Stimulated activated CD4-positive, alpha-beta T cell treated with anti-CD3 and anti-CD28 coated beads, Interleukin-15, amount 100 ng/mL, for 48 hours (primary cell): ENCODE results near the gene RAD51B.

ENCODE experiments used
- DNase-seq, 2 donors: peaks; one replicate each; pipeline ENCODE4 v3.0.0-alpha.2; 2020; ENCODE audit warnings: low read depth in 2 of 2

Gene RAD51B

GRCh38 chr14:68594737-68595380, 775.3 kb downstream of the RAD51B start:
- no peak for DNase-seq

GRCh38 chr14:68596211-68596610, 776.6 kb downstream of the RAD51B start:
- no peak for DNase-seq

- no peak for DNase-seq
These were observed 777.1 kb downstream of the RAD51B start for GRCh38 chr14:68596701-68597100.

GRCh38 chr14:68598089-68598488, 778.5 kb downstream of the RAD51B start:
- DNase-seq, result no peak

- DNase-seq, result no peak
These were observed 779.3 kb downstream of the RAD51B start for GRCh38 chr14:68598621-68599447.

- DNase-seq, result no peak
These were observed 780.5 kb downstream of the RAD51B start for GRCh38 chr14:68599896-68600610.

- no peak for DNase-seq
These were observed 782.9 kb downstream of the RAD51B start for GRCh38 chr14:68602507-68602906.

GRCh38 chr14:68603533-68604360, 784.2 kb downstream of the RAD51B start:
- no peak for DNase-seq

GRCh38 chr14:68604361-68604730, 784.8 kb downstream of the RAD51B start:
- no peak for DNase-seq

- no peak for DNase-seq
These were observed 785.2 kb downstream of the RAD51B start for GRCh38 chr14:68604822-68605221.

- no peak for DNase-seq
These were observed 786.6 kb downstream of the RAD51B start for GRCh38 chr14:68606176-68606575.

GRCh38 chr14:68606644-68607043, 787.1 kb downstream of the RAD51B start:
- DNase-seq, result no peak

GRCh38 chr14:68607081-68607866, 787.7 kb downstream of the RAD51B start:
- no peak for DNase-seq

- DNase-seq, result no peak
These were observed 788.4 kb downstream of the RAD51B start for GRCh38 chr14:68607867-68608573.

- no peak for DNase-seq
These were observed 789.0 kb downstream of the RAD51B start for GRCh38 chr14:68608574-68608962.

- no peak for DNase-seq
These were observed 789.4 kb downstream of the RAD51B start for GRCh38 chr14:68609012-68609411.

- DNase-seq, result no peak
These were observed 790.7 kb downstream of the RAD51B start for GRCh38 chr14:68610251-68610793.

GRCh38 chr14:68611599-68611998, 792.0 kb downstream of the RAD51B start:
- DNase-seq, result no peak

- no peak for DNase-seq
These were observed 792.5 kb downstream of the RAD51B start for GRCh38 chr14:68612049-68612448.
